OCI-LY3 (cell line): Measurements from ENCODE around the gene ISYNA1.

Experiments
- H2AFZ ChIP-seq: fragments of 200-600, 300-600 bp; shearing (Covaris generic); 2 replicates; pipeline ENCODE4 v1.6.0; 2014; ENCODE audit warnings: antibody characterized with exemption, low read depth, low read length
- H3K27ac ChIP-seq: fragments of 200-600, 300-600 bp; sonication (generic); 2 replicates; pipeline ENCODE4 v1.5.1; 2014; ENCODE audit warnings: mild to moderate bottlenecking, low read length, moderate library complexity, mixed read lengths
- H3K27me3 ChIP-seq: fragments of 200-600, 300-600 bp; sonication (generic); 2 replicates; pipeline ENCODE4 v1.6.1; 2014; ENCODE audit warnings: low read depth, low read length, mixed read lengths
- H3K36me3 ChIP-seq: fragments of 200-600, 300-600 bp; sonication (generic); replicated peaks from 2 replicates; pipeline ENCODE3; 2014; ENCODE audit warnings: low read depth, low read length, mixed read lengths
- H3K4me1 ChIP-seq: fragments of 300-600, 200-600 bp; sonication (generic); 2 replicates; pipeline ENCODE4 v1.6.1; 2014; ENCODE audit warnings: low read length, mixed read lengths
- H3K4me2 ChIP-seq: fragments of 200-600, 300-600 bp; sonication (generic); 2 replicates; pipeline ENCODE4 v1.6.1; 2014; ENCODE audit warnings: low read length, mixed read lengths
- H3K4me3 ChIP-seq: fragments of 300-600, 200-600 bp; sonication (generic); 2 replicates; pipeline ENCODE4 v1.5.1; 2014; ENCODE audit warnings: antibody characterized with exemption, mild to moderate bottlenecking, low read length, moderate library complexity
- H3K79me2 ChIP-seq: fragments of 300-600, 200-600 bp; shearing (Covaris generic); 2 replicates; pipeline ENCODE4 v1.6.1; 2014; ENCODE audit warnings: mild to moderate bottlenecking, low read length, mixed read lengths
- H3K9ac ChIP-seq: fragments of 300-600, 200-600 bp; shearing (Covaris generic); 2 replicates; pipeline ENCODE4 v1.6.0; 2014; ENCODE audit warnings: mild to moderate bottlenecking, low read length, moderate library complexity
- H3K9me3 ChIP-seq: fragments of 200-600, 300-600 bp; shearing (Covaris generic); 2 replicates; pipeline ENCODE4 v1.6.1; 2014; ENCODE audit warnings: low read length, mixed read lengths; ENCODE audit not compliant: insufficient read depth
- H4K20me1 ChIP-seq: fragments of 200-600, 300-600 bp; sonication (generic); 2 replicates; pipeline ENCODE4 v1.6.1; 2016; ENCODE audit warnings: low read length, mixed read lengths; ENCODE audit not compliant: insufficient read depth
- EZH2phosphoT487 ChIP-seq: fragments of 200-600 bp; shearing (Covaris generic); IDR thresholded peaks from 2 replicates; pipeline ENCODE4 v1.6.1; 2018; ENCODE audit warnings: antibody characterized with exemption, mixed run types, low read depth
- TF ChIP-seq, protein P1 (sequence below): fragments of 200-600, 300-600 bp; sonication (generic); IDR thresholded peaks from 2 replicates; pipeline ENCODE4 v1.5.1; 2014; ENCODE audit warnings: antibody characterized with exemption, low read length, low read depth

The ISYNA1 gene

GRCh38 chr19:18460900-18461299 lies 23.0 kb upstream of the ISYNA1 start:
- no peaks in the 10 kb centered on the region for H3K4me1 ChIP-seq
- no peak overlapping the region for H3K4me2 ChIP-seq

GRCh38 chr19:18457483-18458331 lies 19.8 kb upstream of the ISYNA1 start:
- Histone ChIP-seq H3K4me1 (no peaks in the 10 kb centered on the region), H3K4me2 (no peak overlapping the region), H2AFZ (no peak overlapping the region), H3K36me3 (peaks cover 58% of the 10 kb centered on the region), H3K27me3 (no peaks in the 10 kb centered on the region), H3K9ac (no peak overlapping the region), H3K79me2 (no peaks in the 10 kb centered on the region), H4K20me1 (peaks cover 22% of the 10 kb centered on the region), H3K9me3 (no peaks in the 10 kb centered on the region), H3K27ac (no peak overlapping the region), H3K4me3 (no peak overlapping the region)
- no peak for TF ChIP-seq EZH2phosphoT487
- TF ChIP-seq, protein P1, sequence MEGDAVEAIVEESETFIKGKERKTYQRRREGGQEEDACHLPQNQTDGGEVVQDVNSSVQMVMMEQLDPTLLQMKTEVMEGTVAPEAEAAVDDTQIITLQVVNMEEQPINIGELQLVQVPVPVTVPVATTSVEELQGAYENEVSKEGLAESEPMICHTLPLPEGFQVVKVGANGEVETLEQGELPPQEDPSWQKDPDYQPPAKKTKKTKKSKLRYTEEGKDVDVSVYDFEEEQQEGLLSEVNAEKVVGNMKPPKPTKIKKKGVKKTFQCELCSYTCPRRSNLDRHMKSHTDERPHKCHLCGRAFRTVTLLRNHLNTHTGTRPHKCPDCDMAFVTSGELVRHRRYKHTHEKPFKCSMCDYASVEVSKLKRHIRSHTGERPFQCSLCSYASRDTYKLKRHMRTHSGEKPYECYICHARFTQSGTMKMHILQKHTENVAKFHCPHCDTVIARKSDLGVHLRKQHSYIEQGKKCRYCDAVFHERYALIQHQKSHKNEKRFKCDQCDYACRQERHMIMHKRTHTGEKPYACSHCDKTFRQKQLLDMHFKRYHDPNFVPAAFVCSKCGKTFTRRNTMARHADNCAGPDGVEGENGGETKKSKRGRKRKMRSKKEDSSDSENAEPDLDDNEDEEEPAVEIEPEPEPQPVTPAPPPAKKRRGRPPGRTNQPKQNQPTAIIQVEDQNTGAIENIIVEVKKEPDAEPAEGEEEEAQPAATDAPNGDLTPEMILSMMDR = no peak

More at GRCh38 chr19:18460900-18461299, 23.0 kb upstream of the ISYNA1 start:
- no peak overlapping the region for H3K27ac ChIP-seq
- no peaks in the 10 kb centered on the region for H3K79me2 ChIP-seq
- H3K4me3 ChIP-seq = no peak overlapping the region
- H3K27me3 ChIP-seq = no peaks in the 10 kb centered on the region
- H3K9ac ChIP-seq = no peak overlapping the region
- H3K9me3 ChIP-seq = no peaks in the 10 kb centered on the region
- H4K20me1 ChIP-seq = peaks cover 29% of the 10 kb centered on the region
- peaks cover 66% of the 10 kb centered on the region for H3K36me3 ChIP-seq
- TF ChIP-seq, protein P1 = no peak
- TF ChIP-seq EZH2phosphoT487 = no peak
- no peak overlapping the region for H2AFZ ChIP-seq

GRCh38 chr19:18456974-18457373 lies 19.0 kb upstream of the ISYNA1 start:
- TF ChIP-seq, protein P1 = no peak
- TF ChIP-seq EZH2phosphoT487 = no peak
- Histone ChIP-seq H3K4me3 (no peak overlapping the region), H3K4me2 (no peak overlapping the region), H3K36me3 (peaks cover 58% of the 10 kb centered on the region), H3K9ac (no peak overlapping the region), H3K4me1 (no peaks in the 10 kb centered on the region), H3K79me2 (no peaks in the 10 kb centered on the region), H2AFZ (no peak overlapping the region), H3K27me3 (no peaks in the 10 kb centered on the region), H3K9me3 (no peaks in the 10 kb centered on the region), H3K27ac (no peak overlapping the region), H4K20me1 (peaks cover 29% of the 10 kb centered on the region)

GRCh38 chr19:18456279-18456678 lies 18.3 kb upstream of the ISYNA1 start:
- H3K4me2 ChIP-seq = no peak overlapping the region
- TF ChIP-seq EZH2phosphoT487 = no peak
- TF ChIP-seq, protein P1 = no peak
- H3K4me3 ChIP-seq = no peak overlapping the region
- H3K36me3 ChIP-seq = peaks cover 55% of the 10 kb centered on the region
- H2AFZ ChIP-seq = no peak overlapping the region
- H3K27ac ChIP-seq = no peak overlapping the region
- H3K79me2 ChIP-seq = no peaks in the 10 kb centered on the region
- no peaks in the 10 kb centered on the region for H3K27me3 ChIP-seq
- no peaks in the 10 kb centered on the region for H3K4me1 ChIP-seq
- peaks cover 27% of the 10 kb centered on the region for H4K20me1 ChIP-seq
- H3K9ac ChIP-seq = no peak overlapping the region
- H3K9me3 ChIP-seq = no peaks in the 10 kb centered on the region
